CD4-positive, alpha-beta T cell treated with Interleukin-2 at 100 ng/mL for 4 hours (primary cell): Measurements from ENCODE around the gene LIN54.
"Not testable (repeated sequence)": the region's sequence is repeated elsewhere in the genome, so short reads cannot be mapped to it uniquely, and the experiment has no call there.

Experiments used
- DNase-seq: peaks from one replicate; pipeline ENCODE4 v3.0.0-alpha.2; 2020; ENCODE audit warnings: low spot score

The LIN54 gene

GRCh38 chr4:83010522-83011318 lies at the start of gene LIN54:
Gene LIN54 (minus strand): TSS chr4:83010823. CDS start chr4:82984844, 25,979 bp downstream.
- peak; percentile 88 for DNase-seq

DNA sequence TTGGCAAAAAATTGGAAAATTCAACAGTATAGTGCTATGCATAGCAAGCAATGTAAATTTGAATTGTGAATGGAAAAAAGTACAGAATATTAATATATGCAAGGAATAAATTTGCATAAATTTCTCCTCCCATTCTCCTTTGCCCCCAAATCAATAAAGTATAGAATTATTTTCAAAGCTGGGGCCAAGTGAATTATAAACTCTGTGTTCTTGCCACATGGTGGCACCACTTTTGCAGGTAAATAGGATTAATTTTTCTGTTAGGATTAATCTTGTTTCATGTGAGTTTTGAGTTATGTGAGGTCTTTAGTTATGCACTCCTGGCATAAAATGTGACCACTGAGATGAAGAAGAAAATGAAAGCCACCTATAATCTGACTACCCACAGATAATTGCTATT lies 44.3 kb upstream of the LIN54 start:
- DNase-seq, result peak; percentile 33

DNA sequence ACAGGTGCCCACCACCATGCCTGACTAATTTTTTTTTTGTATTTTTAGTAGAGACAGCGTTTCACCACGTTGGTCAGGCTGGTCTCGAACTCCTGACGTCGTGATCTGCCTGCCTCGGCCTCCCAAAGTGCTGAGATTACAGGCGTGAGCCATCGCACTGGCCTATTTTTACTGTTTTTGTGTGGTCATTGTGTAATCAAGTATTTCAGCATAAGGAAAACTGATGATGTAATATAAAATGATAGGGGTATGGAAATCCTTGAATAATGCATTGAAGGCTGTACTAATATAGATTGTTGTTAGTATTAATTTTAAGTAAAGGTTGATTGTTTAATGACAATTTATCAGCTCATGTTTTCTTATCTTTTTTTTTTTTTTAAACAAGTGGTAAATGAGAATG lies 38.2 kb upstream of the LIN54 start:
- DNase-seq, result not testable (repeated sequence)

GRCh38 chr4:83046693-83047473 lies 36.3 kb upstream of the LIN54 start:
- no peak for DNase-seq

- DNase-seq, result no peak
These were observed 33.3 kb upstream of the LIN54 start for GRCh38 chr4:83043801-83044407.

DNA sequence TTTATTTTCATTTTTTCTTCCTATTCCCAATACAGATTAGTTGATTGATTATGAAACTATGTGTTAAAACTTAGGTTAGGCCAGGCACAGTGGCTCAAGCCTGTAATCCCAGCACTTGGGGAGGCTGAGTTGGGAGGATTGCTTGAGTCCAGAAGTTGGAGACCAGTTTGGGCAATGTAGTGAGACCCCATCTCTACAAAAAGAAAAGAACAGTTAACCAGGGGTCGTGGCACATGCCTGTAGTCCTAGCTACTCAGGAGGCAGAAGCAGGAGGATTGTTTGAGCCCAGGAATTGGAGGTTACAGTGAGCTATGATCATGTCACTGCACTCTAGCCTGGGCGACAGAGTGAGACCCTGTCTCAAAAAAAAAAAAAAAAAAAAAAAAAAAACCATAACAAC lies 32.5 kb upstream of the LIN54 start:
- not testable (repeated sequence) for DNase-seq

DNA sequence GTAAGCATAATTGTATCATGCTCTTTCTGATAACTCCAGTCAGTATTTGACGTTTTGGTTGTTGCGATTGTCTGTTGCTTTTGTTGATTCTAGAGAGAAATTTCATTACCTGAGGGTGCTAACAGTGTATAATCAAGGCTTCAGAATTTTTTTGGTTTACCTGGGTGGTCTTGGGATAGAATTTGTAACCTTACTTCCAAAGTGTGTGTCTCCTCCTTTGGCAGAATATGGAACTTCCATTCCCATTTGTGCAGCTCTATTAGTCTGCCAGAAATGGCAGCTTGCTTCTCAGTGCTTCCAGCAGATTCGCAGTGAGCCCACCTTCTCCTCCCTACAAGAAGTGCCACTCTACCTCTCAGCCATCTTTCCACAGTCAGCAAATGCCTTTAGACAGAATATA lies 29.6 kb upstream of the LIN54 start:
- no peak for DNase-seq

DNA sequence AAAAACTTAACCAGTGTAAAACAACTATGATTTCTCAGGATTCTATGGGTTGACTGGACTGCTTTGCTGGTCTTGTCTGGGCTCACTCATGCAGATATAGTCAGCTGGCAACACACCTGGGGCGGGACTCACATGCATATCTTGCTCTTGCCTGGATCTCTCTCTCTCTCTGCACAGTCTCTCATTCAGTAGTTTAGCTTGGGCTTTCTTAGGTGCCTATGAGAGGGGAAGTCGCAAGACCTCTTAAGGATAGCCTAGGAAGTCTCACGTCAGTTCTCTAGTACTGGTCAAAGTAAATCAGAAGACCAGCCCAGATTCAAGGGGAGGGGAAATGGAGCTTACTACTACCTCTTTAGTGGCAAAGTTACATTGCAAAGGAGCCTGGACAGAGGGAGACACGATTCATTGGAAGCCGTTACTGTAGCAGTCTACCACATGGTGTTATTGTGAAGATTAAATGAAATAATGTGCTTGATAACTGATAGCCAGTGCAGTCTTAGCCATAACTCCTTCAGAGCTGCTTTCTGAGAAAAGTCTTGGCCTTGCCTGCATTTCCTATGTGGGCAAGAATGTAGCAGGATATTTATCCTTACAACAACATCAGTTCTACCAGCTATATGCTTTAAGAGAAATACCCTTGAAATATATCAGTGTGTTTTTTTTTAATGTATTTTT lies 26.5 kb upstream of the LIN54 start:
- no peak for DNase-seq

- DNase-seq, result peak; percentile 98
These were observed 24.2 kb upstream of the LIN54 start, which contains the start of gene COPS4 for GRCh38 chr4:83034630-83035494. Gene COPS4 (plus strand): TSS chr4:83035183. CDS start chr4:83035225, 42 bp downstream.

DNA sequence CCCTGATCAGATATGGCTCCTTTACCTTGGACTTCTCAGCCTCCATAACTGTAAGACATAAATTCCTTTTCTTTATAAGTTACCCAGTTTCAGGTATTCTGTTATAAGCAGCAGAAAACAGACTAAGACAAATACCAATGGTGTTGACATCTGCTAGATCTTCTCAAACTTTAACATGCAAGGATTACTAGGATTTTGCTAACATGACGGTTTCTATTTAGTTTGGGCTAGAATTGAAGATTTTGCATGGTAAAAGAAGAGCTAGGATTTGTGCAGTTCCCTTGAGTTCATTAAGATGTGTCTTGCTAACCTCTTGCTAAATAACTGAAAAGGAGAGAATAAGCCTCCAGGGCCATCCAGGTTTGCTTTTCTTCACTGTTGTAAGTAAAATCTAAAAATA lies 19.1 kb upstream of the LIN54 start:
- DNase-seq, result no peak

GRCh38 chr4:83028976-83029375 lies 18.4 kb upstream of the LIN54 start:
- DNase-seq, result no peak

DNA sequence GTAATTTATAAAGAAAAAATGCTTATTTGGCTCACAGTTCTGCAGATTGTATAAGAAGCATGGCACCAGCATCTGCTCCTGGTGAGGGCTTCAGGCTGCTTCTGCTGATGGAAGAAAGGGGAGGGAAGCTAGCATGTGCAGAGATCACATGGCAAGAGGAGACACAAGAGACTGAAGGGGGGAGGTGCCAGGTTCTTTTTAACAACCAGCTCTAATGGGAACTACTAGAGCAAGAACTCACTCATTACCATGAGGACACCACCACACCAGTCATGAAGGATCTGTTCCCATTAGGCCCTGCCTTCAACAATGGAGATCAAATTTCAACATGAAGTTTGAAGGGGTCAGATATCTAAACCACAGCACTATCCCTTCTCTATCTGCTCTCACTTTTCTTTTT lies 14.9 kb upstream of the LIN54 start:
- DNase-seq, result no peak

- no peak for DNase-seq
These were observed 13.6 kb upstream of the LIN54 start for GRCh38 chr4:83024233-83024632.

- not testable (repeated sequence) for DNase-seq
These were observed 13.0 kb upstream of the LIN54 start for GRCh38 chr4:83023599-83023998.

- no peak for DNase-seq
These were observed 12.3 kb upstream of the LIN54 start for GRCh38 chr4:83022724-83023450.

DNA sequence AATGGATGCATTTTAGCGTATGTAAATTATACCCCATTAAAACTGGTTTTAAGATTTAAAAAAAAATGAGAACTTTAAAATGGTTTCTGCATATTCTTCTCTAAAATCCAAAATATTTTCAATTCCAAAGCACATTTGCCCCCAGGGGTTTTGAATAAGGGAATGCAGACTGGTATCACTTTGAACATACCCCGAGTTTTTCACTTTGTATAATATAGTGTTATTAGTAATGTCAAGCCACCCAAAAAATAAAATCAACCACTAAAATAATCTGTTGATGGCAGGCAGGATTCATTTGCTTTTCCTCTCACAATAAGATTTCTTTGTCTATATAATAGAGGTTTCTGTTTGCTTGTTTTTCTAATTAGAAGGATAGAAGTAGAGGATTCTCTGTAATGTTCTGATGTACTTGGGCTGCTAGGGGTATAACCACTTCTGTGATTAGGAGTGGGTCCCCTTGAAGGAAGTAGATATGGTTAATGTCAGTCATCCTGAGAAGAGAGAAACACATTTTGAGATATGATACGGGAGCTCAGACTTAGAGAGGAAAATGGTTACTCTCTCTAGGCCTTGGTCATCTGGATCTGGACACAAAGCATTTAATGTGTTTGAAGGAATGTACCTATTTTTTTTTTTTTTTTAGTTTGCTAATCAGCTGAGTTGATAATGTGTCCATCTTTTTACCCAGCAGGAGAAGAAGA lies 9.3 kb upstream of the LIN54 start:
- DNase-seq, result no peak

DNA sequence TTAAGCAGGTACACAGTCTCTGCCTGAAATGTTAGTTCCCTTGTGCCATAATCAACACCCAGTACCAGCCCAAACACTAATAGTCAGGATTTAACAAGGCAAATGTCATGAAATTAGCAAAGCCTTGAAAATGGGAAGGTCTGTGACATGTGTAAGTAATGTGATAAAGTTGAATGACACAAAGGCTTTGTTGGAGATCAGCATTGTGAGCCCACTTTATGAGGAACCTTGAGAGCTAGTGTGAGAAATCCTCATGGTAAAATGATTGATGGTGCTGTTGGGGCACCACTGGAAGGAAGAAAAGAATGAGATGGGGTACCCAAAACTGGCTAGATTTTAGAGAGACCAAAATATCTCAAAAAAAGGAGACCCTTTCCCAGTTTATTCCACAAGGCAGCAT lies 3.3 kb upstream of the LIN54 start:
- DNase-seq, result no peak

- DNase-seq, result no peak
These were observed 2.8 kb upstream of the LIN54 start for GRCh38 chr4:83013420-83013867.

GRCh38 chr4:83012687-83013419 lies 2.2 kb upstream of the LIN54 start:
- peak; percentile 98 for DNase-seq
